GM23338 (cell line): Measurements from ENCODE around the gene DDB1. TPM values are rescaled to one million over a fixed set of nuclear protein-coding genes. Genes with fewer than 3 reads are reported as not detected.

ENCODE experiments used
- ATAC-seq: fragments of 200-7000 bp; cut with Tn5 transposase; 3 replicates; pipeline ENCODE4 v1.9.1; 2020
- DNase-seq: peaks from one replicate; pipeline ENCODE4 v3.0.0-alpha.2; 2015; ENCODE audit warnings: low spot score
- H2AFZ ChIP-seq: fragments of 200-600 bp; sonication (generic); 2 replicates; pipeline ENCODE4 v1.8.0; 2016; ENCODE audit warnings: antibody characterized with exemption, mild to moderate bottlenecking, moderate library complexity
- H3F3A ChIP-seq: fragments of 200-600 bp; sonication (generic); replicated peaks from 2 replicates; pipeline ENCODE4 v1.8.0; 2017; ENCODE audit warnings: antibody characterized with exemption, mixed run types, low read depth
- H3K27ac ChIP-seq: fragments of 200-600 bp; sonication (generic); 2 replicates; pipeline ENCODE4 v1.6.1; 2016; ENCODE audit warnings: low read depth
- H3K27me3 ChIP-seq: fragments of 200-600 bp; sonication (generic); 2 replicates; pipeline ENCODE4 v1.8.0; 2016; ENCODE audit warnings: mild to moderate bottlenecking, mixed run types, moderate library complexity; ENCODE audit not compliant: insufficient read depth
- H3K36me3 ChIP-seq: fragments of 200-600 bp; sonication (generic); 2 replicates; pipeline ENCODE4 v1.8.0; 2016; ENCODE audit warnings: mild to moderate bottlenecking; ENCODE audit not compliant: insufficient read depth
- H3K4me1 ChIP-seq: fragments of 200-600 bp; sonication (generic); 2 replicates; pipeline ENCODE4 v1.8.0; 2016; ENCODE audit warnings: mild to moderate bottlenecking, moderate library complexity; ENCODE audit not compliant: insufficient read depth
- H3K4me2 ChIP-seq: fragments of 200-600 bp; sonication (generic); 2 replicates; pipeline ENCODE4 v1.7.1; 2017; ENCODE audit warnings: mixed run types
- H3K4me3 ChIP-seq: fragments of 200-600 bp; sonication (generic); 2 replicates; pipeline ENCODE4 v1.6.1; 2016; ENCODE audit warnings: mixed run types
- H3K79me2 ChIP-seq: fragments of 200-600 bp; sonication (generic); replicated peaks from 2 replicates; pipeline ENCODE4 v1.8.0; 2017; ENCODE audit warnings: mild to moderate bottlenecking; ENCODE audit not compliant: insufficient read depth
- H3K9me2 ChIP-seq: fragments of 200-600 bp; sonication (generic); 2 replicates; pipeline ENCODE4 v1.8.0; 2017; ENCODE audit not compliant: insufficient read depth
- H4K20me1 ChIP-seq: fragments of 200-600 bp; sonication (generic); replicated peaks from 2 replicates; pipeline ENCODE4 v1.8.0; 2017; ENCODE audit warnings: mild to moderate bottlenecking; ENCODE audit not compliant: insufficient read depth
- H3K27ac Mint-ChIP-seq: 2 replicates; pipeline ENCODE4 v1.8.0; 2020; ENCODE audit warnings: inconsistent platforms, mild to moderate bottlenecking, moderate library complexity, mixed read lengths
- H3K27me3 Mint-ChIP-seq: 3 replicates; pipeline ENCODE4 v1.8.0; 2022; ENCODE audit warnings: low read depth, mild to moderate bottlenecking, moderate library complexity, mixed read lengths, inconsistent platforms; ENCODE audit not compliant: insufficient read depth, poor library complexity
- H3K36me3 Mint-ChIP-seq: 3 replicates; pipeline ENCODE4 v1.8.0; 2021; ENCODE audit warnings: low read depth, mild to moderate bottlenecking, inconsistent platforms, moderate library complexity, mixed read lengths
- H3K4me1 Mint-ChIP-seq: 3 replicates; pipeline ENCODE4 v1.8.0; 2020; ENCODE audit warnings: mild to moderate bottlenecking, inconsistent platforms, mixed read lengths
- H3K4me3 Mint-ChIP-seq: 3 replicates; pipeline ENCODE4 v1.8.0; 2021; ENCODE audit warnings: moderate library complexity, mild to moderate bottlenecking, inconsistent platforms, mixed read lengths
- H3K9me3 Mint-ChIP-seq: 3 replicates; pipeline ENCODE4 v1.8.0; 2020; ENCODE audit warnings: moderate library complexity, mild to moderate bottlenecking, inconsistent platforms, mixed read lengths
- CREB1 ChIP-seq: fragments of 250-450 bp; sonication (Bioruptor Pico); IDR thresholded peaks from 2 replicates; pipeline ENCODE4 v1.5.0; 2020; ENCODE audit warnings: low read depth, mild to moderate bottlenecking, moderate library complexity
- STAT1 ChIP-seq: IDR thresholded peaks from one replicate; pipeline ENCODE4 v1.6.1; 2016; ENCODE audit warnings: antibody characterized with exemption; ENCODE audit not compliant: unreplicated experiment
- ZNF114 ChIP-seq: fragments of 250-450 bp; sonication (Bioruptor Pico); IDR thresholded peaks from 2 replicates; pipeline ENCODE4 v1.5.0; 2020; ENCODE audit warnings: mild to moderate bottlenecking, moderate library complexity
- ZNF331 ChIP-seq: fragments of 250-450 bp; sonication (Bioruptor Pico); IDR thresholded peaks from 2 replicates; pipeline ENCODE4 v1.5.0; 2020; ENCODE audit warnings: low read depth, mild to moderate bottlenecking, moderate library complexity
- polyA plus RNA-seq: library from polyadenylated mRNA; unstranded; fragments of >200 nt; fragmentation: Nextera tagmentation; extraction: Ambion mirVana; gene quantifications from 2 replicates; pipeline ENCODE4 v1.2.1, GENCODE V29; 2016
- total RNA-seq: library from RNA; depleted of rRNA; stranded (reverse); fragments of >200 nt; shearing (Covaris generic); gene quantifications from 2 replicates; pipeline ENCODE4 v1.2.3, GENCODE V29; 2014
- TF ChIP-seq, protein P1 (sequence below): fragments of 250-450 bp; sonication (Bioruptor Pico); IDR thresholded peaks from 2 replicates; pipeline ENCODE4 v1.5.0; 2020; ENCODE audit warnings: mild to moderate bottlenecking, moderate library complexity

DDB1 gene
- total and polyA plus RNA-seq, 2 experiments from 2014 or later, result 102 to 282 TPM

DNA sequence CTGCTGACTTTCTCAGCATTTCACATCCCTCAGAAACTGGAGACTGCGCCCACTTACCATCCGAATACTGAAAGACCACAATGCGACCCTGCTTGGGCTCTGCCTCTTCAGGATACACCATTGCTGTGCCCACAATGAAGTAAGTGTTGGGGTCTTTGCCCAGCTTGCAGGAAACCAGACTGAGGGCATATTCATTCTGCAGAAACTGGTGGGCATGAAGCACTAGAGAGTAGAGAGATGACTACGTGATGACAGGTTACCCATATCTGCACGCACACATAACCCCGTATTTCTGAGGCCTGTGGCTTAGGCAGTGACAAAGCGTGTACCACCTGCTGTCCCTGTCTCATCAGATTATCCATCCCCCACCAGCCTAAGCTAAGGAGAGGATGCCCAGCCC is 23.2 kb downstream of the DDB1 start:
- Mint-ChIP-seq H3K4me1 (no peaks in the 10 kb centered on the region), H3K27ac (no peak overlapping the region), H3K4me3 (no peak overlapping the region), H3K9me3 (no peaks in the 10 kb centered on the region), H3K36me3 (peaks cover 38% of the 10 kb centered on the region), H3K27me3 (no peaks in the 10 kb centered on the region)
- Histone ChIP-seq H3K9me2 (no peaks in the 10 kb centered on the region), H3F3A (0 out of 2 replicates have a peak, but pooled peaks cover 7% of the 10 kb centered on the region), H3K36me3 (peaks cover 81% of the 10 kb centered on the region), H2AFZ (no peak overlapping the region), H3K4me1 (no peaks in the 10 kb centered on the region), H3K27ac (no peak overlapping the region), H3K4me2 (no peak overlapping the region), H3K27me3 (no peaks in the 10 kb centered on the region), H4K20me1 (peaks cover 32% of the 10 kb centered on the region), H3K4me3 (no peak overlapping the region), H3K79me2 (peaks cover 5% of the 10 kb centered on the region; the same call in 1 of the 2 replicates)
- TF ChIP-seq, protein P1, sequence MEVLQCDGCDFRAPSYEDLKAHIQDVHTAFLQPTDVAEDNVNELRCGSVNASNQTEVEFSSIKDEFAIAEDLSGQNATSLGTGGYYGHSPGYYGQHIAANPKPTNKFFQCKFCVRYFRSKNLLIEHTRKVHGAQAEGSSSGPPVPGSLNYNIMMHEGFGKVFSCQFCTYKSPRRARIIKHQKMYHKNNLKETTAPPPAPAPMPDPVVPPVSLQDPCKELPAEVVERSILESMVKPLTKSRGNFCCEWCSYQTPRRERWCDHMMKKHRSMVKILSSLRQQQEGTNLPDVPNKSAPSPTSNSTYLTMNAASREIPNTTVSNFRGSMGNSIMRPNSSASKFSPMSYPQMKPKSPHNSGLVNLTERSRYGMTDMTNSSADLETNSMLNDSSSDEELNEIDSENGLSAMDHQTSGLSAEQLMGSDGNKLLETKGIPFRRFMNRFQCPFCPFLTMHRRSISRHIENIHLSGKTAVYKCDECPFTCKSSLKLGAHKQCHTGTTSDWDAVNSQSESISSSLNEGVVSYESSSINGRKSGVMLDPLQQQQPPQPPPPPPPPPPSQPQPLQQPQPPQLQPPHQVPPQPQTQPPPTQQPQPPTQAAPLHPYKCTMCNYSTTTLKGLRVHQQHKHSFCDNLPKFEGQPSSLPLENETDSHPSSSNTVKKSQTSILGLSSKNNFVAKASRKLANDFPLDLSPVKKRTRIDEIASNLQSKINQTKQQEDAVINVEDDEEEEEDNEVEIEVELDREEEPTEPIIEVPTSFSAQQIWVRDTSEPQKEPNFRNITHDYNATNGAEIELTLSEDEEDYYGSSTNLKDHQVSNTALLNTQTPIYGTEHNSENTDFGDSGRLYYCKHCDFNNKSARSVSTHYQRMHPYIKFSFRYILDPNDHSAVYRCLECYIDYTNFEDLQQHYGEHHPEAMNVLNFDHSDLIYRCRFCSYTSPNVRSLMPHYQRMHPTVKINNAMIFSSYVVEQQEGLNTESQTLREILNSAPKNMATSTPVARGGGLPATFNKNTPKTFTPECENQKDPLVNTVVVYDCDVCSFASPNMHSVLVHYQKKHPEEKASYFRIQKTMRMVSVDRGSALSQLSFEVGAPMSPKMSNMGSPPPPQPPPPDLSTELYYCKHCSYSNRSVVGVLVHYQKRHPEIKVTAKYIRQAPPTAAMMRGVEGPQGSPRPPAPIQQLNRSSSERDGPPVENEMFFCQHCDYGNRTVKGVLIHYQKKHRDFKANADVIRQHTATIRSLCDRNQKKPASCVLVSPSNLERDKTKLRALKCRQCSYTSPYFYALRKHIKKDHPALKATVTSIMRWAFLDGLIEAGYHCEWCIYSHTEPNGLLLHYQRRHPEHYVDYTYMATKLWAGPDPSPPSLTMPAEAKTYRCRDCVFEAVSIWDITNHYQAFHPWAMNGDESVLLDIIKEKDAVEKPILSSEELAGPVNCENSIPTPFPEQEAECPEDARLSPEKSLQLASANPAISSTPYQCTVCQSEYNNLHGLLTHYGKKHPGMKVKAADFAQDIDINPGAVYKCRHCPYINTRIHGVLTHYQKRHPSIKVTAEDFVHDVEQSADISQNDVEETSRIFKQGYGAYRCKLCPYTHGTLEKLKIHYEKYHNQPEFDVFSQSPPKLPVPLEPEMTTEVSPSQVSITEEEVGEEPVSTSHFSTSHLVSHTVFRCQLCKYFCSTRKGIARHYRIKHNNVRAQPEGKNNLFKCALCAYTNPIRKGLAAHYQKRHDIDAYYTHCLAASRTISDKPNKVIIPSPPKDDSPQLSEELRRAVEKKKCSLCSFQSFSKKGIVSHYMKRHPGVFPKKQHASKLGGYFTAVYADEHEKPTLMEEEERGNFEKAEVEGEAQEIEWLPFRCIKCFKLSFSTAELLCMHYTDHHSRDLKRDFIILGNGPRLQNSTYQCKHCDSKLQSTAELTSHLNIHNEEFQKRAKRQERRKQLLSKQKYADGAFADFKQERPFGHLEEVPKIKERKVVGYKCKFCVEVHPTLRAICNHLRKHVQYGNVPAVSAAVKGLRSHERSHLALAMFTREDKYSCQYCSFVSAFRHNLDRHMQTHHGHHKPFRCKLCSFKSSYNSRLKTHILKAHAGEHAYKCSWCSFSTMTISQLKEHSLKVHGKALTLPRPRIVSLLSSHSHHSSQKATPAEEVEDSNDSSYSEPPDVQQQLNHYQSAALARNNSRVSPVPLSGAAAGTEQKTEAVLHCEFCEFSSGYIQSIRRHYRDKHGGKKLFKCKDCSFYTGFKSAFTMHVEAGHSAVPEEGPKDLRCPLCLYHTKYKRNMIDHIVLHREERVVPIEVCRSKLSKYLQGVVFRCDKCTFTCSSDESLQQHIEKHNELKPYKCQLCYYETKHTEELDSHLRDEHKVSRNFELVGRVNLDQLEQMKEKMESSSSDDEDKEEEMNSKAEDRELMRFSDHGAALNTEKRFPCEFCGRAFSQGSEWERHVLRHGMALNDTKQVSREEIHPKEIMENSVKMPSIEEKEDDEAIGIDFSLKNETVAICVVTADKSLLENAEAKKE (CRISPR knock-in tag), result no peak
- no peak for ATAC-seq
- no peak for DNase-seq

DNA sequence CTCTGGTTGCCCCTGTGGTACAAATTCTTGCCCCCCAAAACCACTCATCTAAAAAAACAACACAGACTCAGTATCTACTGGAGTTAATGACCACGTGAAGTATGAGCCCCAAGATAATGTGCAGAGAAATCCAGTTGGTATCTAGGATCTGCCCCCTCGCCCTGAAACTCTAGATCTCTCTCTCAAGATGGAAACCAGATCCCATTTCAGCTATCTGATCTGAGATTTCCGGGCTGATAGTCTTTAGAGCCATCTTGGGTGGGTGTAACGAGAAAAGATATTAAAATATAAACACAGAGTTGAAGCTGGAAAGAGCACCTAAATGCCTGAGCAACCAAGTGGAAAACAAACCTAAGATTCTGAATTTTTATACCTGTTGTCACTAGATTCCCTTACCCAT is 23.8 kb downstream of the DDB1 start:
- Histone ChIP-seq H3K4me1 (no peaks in the 10 kb centered on the region), H3K4me2 (no peak overlapping the region), H3K27ac (no peak overlapping the region), H4K20me1 (peaks cover 33% of the 10 kb centered on the region), H3K79me2 (peaks cover 5% of the 10 kb centered on the region; the same call in 1 of the 2 replicates), H3K36me3 (peaks cover 77% of the 10 kb centered on the region), H2AFZ (no peak overlapping the region), H3K27me3 (no peaks in the 10 kb centered on the region), H3K4me3 (no peak overlapping the region), H3K9me2 (no peaks in the 10 kb centered on the region), H3F3A (0 out of 2 replicates have a peak, but pooled peaks cover 7% of the 10 kb centered on the region)
- H3K4me3 Mint-ChIP-seq, result no peak overlapping the region
- H3K9me3 Mint-ChIP-seq, result no peaks in the 10 kb centered on the region
- H3K27me3 Mint-ChIP-seq, result no peaks in the 10 kb centered on the region
- no peak for DNase-seq
- ATAC-seq, result no peak
- peaks cover 37% of the 10 kb centered on the region for H3K36me3 Mint-ChIP-seq
- no peak overlapping the region for H3K27ac Mint-ChIP-seq
- no peaks in the 10 kb centered on the region for H3K4me1 Mint-ChIP-seq
- TF ChIP-seq ZNF331 (CRISPR knock-in tag), result no peak
- TF ChIP-seq, protein P1 (CRISPR knock-in tag), result no peak
- no peak for TF ChIP-seq CREB1 (CRISPR knock-in tag)
- TF ChIP-seq STAT1, result no peak
- no peak for TF ChIP-seq ZNF114
